ENCODE results near the gene SNX3.

DNA sequence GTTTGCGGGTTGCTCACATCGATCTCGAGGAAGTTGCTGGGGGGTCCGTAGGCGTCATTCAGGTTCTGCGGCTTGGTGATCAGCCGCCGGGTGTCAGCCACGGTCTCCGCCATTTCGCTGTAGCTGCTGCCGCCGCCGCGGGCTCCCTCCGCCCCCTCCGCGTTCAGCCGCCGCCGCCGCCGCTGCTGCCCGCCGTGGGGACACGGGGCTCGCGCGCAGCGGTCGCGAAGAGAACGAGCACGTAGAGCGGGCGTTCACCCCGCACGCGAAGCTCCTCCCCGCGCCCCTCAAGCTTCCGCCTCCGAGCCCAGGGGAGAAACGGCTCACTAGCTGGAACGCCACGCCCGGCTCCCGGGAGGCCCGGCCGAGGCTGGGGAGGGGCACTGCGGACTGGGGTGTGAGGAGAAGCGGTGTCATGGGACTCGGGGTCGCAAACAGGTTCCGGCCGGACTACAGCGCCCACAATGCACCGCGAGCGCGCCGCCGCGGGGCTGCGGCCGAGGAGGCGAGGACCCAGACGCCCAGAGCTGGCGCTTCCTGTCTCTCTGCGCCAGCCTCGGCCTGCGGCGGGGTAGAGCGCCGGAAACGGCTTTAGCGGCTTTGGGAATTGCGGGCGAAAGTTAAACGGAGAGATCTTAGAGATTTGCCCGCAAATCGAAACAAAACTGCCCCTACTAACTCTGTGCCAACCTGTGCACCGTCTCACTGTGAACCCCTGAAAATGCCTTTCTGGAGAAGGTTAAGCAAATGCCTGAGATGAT, at the start of gene SNX3:
- TF ChIP-seq ZNF274 (IDR thresholded peaks at IDR 0.05; ENCODE audit: low read depth, low read length) (no peak), SUZ12 (IDR thresholded peaks at IDR 0.05; ENCODE audit: extremely low read depth, insufficient read depth, insufficient read length) (no peak)
